ENCODE data around the gene AMACR. TPM values are rescaled to one million over a fixed set of nuclear protein-coding genes. Genes with fewer than 3 reads are reported as not detected.

Gene AMACR
- total and polyA plus RNA-seq, 2 donors (not counting 3 experiments of a cell fraction or from before 2014, with no cell fraction given), result 6.7 to 8.7 TPM

- Histone ChIP-seq H3K9ac (replicated peaks; ENCODE audit: extremely low read depth, insufficient read depth, low read length) (no peak overlapping the region), H3K4me2 (ENCODE audit: insufficient read depth, low read length) (no peak overlapping the region), H3K9me1 (replicated peaks; ENCODE audit: control insufficient read depth, extremely low read depth, insufficient read depth, low read length) (no peaks in the 10 kb centered on the region), H3K9me3 (replicated peaks; ENCODE audit: control insufficient read depth, insufficient read depth, low read length) (no peaks in the 10 kb centered on the region), H3K4me3 (replicated peaks in 1 of 3; ENCODE audit: insufficient read depth in 1 of 3, low read depth in 1 of 3, low read length in 3 of 3) (no peak overlapping the region), H3K79me2 (ENCODE audit: control insufficient read depth, insufficient read depth, low read length) (no peaks in the 10 kb centered on the region), H3K27ac (ENCODE audit: insufficient read depth, low read depth, low read length) (no peak overlapping the region), H3K36me3 (ENCODE audit: control insufficient read depth in 2 of 2, extremely low read depth in 1 of 2, insufficient read depth in 2 of 2, low read length in 2 of 2) (no peaks in the 10 kb centered on the region), H3K27me3 (ENCODE audit: control insufficient read depth in 2 of 2, insufficient read depth in 2 of 2, low read length in 2 of 2) (no peaks in the 10 kb centered on the region), H3K4me1 (ENCODE audit: control insufficient read depth, extremely low read depth, insufficient read depth, low read length) (peaks cover 25% of the 10 kb centered on the region), H2AFZ (ENCODE audit: low read depth, low read length) (no peak overlapping the region), H4K20me1 (replicated peaks; ENCODE audit: control insufficient read depth, extremely low read depth, insufficient read depth, low read length) (no peaks in the 10 kb centered on the region)
- dilution Hi-C loops (cut with MboI; ENCODE audit: extremely low pct_ligation_motif_present, low sequenced_read_pairs), result no loop called here
- DNase-seq (ENCODE audit: low read depth, low spot score), result no peak
- FAIRE-seq, result no peak
- intact Hi-C loops (cut with micrococcal nuclease), result no loop called here
- TF ChIP-seq, protein P1, sequence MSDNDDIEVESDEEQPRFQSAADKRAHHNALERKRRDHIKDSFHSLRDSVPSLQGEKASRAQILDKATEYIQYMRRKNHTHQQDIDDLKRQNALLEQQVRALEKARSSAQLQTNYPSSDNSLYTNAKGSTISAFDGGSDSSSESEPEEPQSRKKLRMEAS (IDR thresholded peaks at IDR 0.05; ENCODE audit: insufficient read depth, insufficient read length), result no peak
- TF ChIP-seq POLR2A (IDR thresholded peaks at IDR 0.05; ENCODE audit: low read depth, low read length), result no peak
- TF ChIP-seq POLR2AphosphoS5 (IDR thresholded peaks at IDR 0.05; ENCODE audit: insufficient read depth, low read depth, low read length), result no peak
- TF ChIP-seq FOS (IDR thresholded peaks at IDR 0.05; ENCODE audit: borderline replicate concordance, insufficient read depth, low read length), result no peak
- TF ChIP-seq JUN (IDR thresholded peaks at IDR 0.05; ENCODE audit: borderline replicate concordance, insufficient read depth, insufficient read length, low read depth), result no peak
- no TSS peak for BruUV-seq (replicated peaks)
- ChIA-PET POLR2A (no interaction called here), CTCF (no interaction called here)
Observed at GRCh38 chr5:34045996-34046395, 38.1 kb upstream of the AMACR start.

DNA sequence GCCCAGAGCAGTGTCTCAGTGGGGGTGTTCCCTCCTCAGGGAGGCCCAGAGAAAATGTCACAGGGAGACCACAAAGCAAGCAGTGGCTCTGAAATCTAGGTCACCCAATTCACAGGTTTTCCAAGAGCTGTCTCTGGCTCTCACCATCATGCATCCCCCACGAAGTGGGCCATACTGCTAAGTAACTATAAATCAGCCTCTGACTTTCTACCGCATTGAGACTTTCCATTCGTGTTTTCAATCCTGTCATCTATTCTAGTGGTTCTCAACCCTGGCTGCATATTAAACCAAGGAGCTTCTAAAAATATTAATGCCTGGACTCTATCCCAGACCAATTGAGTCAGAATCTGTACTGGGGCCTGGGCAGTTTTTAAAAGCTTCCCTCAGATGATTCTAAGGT, 37.2 kb upstream of the AMACR start:
- no peaks in the 10 kb centered on the region for H3K9me3 ChIP-seq (replicated peaks; ENCODE audit: control insufficient read depth, insufficient read depth, low read length)
- no peak overlapping the region for H2AFZ ChIP-seq (ENCODE audit: low read depth, low read length)
- dilution Hi-C loops (cut with MboI; ENCODE audit: extremely low pct_ligation_motif_present, low sequenced_read_pairs), result no loop called here
- no peaks in the 10 kb centered on the region for H4K20me1 ChIP-seq (replicated peaks; ENCODE audit: control insufficient read depth, extremely low read depth, insufficient read depth, low read length)
- no peak overlapping the region for H3K4me3 ChIP-seq (replicated peaks in 1 of 3; ENCODE audit: insufficient read depth in 1 of 3, low read depth in 1 of 3, low read length in 3 of 3)
- TF ChIP-seq POLR2A (IDR thresholded peaks at IDR 0.05; ENCODE audit: low read depth, low read length) (no peak), POLR2AphosphoS5 (IDR thresholded peaks at IDR 0.05; ENCODE audit: insufficient read depth, low read depth, low read length) (no peak), CTCF (IDR thresholded peaks at IDR 0.05; ENCODE audit: extremely low read depth in 1 of 2, insufficient read depth in 1 of 2, low read depth in 1 of 2, low read length in 2 of 2) (no peak), GATA2 (IDR thresholded peaks at IDR 0.05; ENCODE audit: insufficient read depth, insufficient read length, low read depth, low read length) (no peak), FOS (IDR thresholded peaks at IDR 0.05; ENCODE audit: borderline replicate concordance, insufficient read depth, low read length) (no peak), JUN (IDR thresholded peaks at IDR 0.05; ENCODE audit: borderline replicate concordance, insufficient read depth, insufficient read length, low read depth) (no peak), MYC (IDR thresholded peaks at IDR 0.05; ENCODE audit: low read depth, low read length) (no peak), EZH2 (IDR thresholded peaks at IDR 0.05; ENCODE audit: borderline replicate concordance, low read depth, low read length, severe bottlenecking) (no peak)
- TF ChIP-seq, protein P1 (IDR thresholded peaks at IDR 0.05; ENCODE audit: insufficient read depth, insufficient read length), result no peak
- no TSS peak for BruUV-seq (replicated peaks)
- peaks cover 25% of the 10 kb centered on the region for H3K4me1 ChIP-seq (ENCODE audit: control insufficient read depth, extremely low read depth, insufficient read depth, low read length)
- H3K27me3 ChIP-seq (ENCODE audit: control insufficient read depth in 2 of 2, insufficient read depth in 2 of 2, low read length in 2 of 2), result no peaks in the 10 kb centered on the region
- FAIRE-seq, result no peak
- no peak overlapping the region for H3K27ac ChIP-seq (ENCODE audit: insufficient read depth, low read depth, low read length)
- no peak overlapping the region for H3K4me2 ChIP-seq (ENCODE audit: insufficient read depth, low read length)
- H3K79me2 ChIP-seq (ENCODE audit: control insufficient read depth, insufficient read depth, low read length), result no peaks in the 10 kb centered on the region
- no peak for DNase-seq (ENCODE audit: low read depth, low spot score)
- CTCF ChIA-PET, result interaction anchor here (0.7 kb wide), 1 partner anchor 49 kb away, joined by 3 read pairs; no protein-coding TSS in a partner anchor
- POLR2A ChIA-PET, result no interaction called here
- H3K9ac ChIP-seq (replicated peaks; ENCODE audit: extremely low read depth, insufficient read depth, low read length), result no peak overlapping the region
- H3K36me3 ChIP-seq (ENCODE audit: control insufficient read depth in 2 of 2, extremely low read depth in 1 of 2, insufficient read depth in 2 of 2, low read length in 2 of 2), result no peaks in the 10 kb centered on the region
- H3K9me1 ChIP-seq (replicated peaks; ENCODE audit: control insufficient read depth, extremely low read depth, insufficient read depth, low read length), result no peaks in the 10 kb centered on the region
- intact Hi-C loops (cut with micrococcal nuclease), result no loop called here
